HepG2 (cell line): Measurements from ENCODE around the gene TOR2A. TPM values are rescaled to one million over a fixed set of nuclear protein-coding genes. Genes with fewer than 3 reads are reported as not detected.

Experiments used
- ARID2 ChIP-seq: sonication (generic); formaldehyde crosslinking; IDR thresholded peaks from 2 replicates; pipeline ENCODE4 v1.8.1; 2022; ENCODE audit warnings: mild to moderate bottlenecking, missing genetic modification reagents, borderline replicate concordance
- CREM ChIP-seq, 2 experiments: sonication (generic) in 1 of 2; formaldehyde crosslinking in 1 of 2; IDR thresholded peaks; 2 replicates each; pipeline versions ENCODE4 v1.4.0 to v1.6.1; 2016 to 2020; ENCODE audit warnings: antibody characterized with exemption in 1 of 2, mild to moderate bottlenecking in 1 of 2, missing genetic modification reagents in 1 of 2
- ERF ChIP-seq: IDR thresholded peaks from 2 replicates; pipeline ENCODE4 v1.6.1; 2018; ENCODE audit warnings: missing biosample characterization, missing genetic modification reagents
- KMT2A ChIP-seq: sonication (generic); formaldehyde crosslinking; IDR thresholded peaks from 2 replicates; pipeline ENCODE4 v1.4.0; 2020; ENCODE audit warnings: missing genetic modification reagents
- NCOR1 ChIP-seq: fragments of 200-600 bp; sonication (generic); IDR thresholded peaks from 2 replicates; pipeline ENCODE4 v1.7.0; 2017; ENCODE audit warnings: antibody characterized with exemption, low read length, borderline replicate concordance
- NR2F6 ChIP-seq, 2 experiments: IDR thresholded peaks; 2 replicates each; pipeline ENCODE4 v1.6.1; 2016; ENCODE audit warnings: antibody characterized with exemption in 1 of 2, mild to moderate bottlenecking in 1 of 2
- PITX1 ChIP-seq: sonication (generic); formaldehyde crosslinking; IDR thresholded peaks from 2 replicates; pipeline ENCODE4 v1.5.1; 2020; ENCODE audit warnings: mild to moderate bottlenecking, missing genetic modification reagents
- RFXANK ChIP-seq: IDR thresholded peaks from 2 replicates; pipeline ENCODE4 v1.6.1; 2016
- RFXAP ChIP-seq: sonication (generic); formaldehyde crosslinking; IDR thresholded peaks from 2 replicates; pipeline ENCODE4 v1.4.0; 2020; ENCODE audit warnings: missing genetic modification reagents, borderline replicate concordance
- SAP130 ChIP-seq: IDR thresholded peaks from 2 replicates; pipeline ENCODE4 v1.6.1; 2016; ENCODE audit warnings: low read depth
- SMAD3 ChIP-seq: sonication (generic); formaldehyde crosslinking; IDR thresholded peaks from 2 replicates; pipeline ENCODE4 v1.4.0; 2020; ENCODE audit warnings: missing genetic modification reagents
- SRSF4 ChIP-seq: fragments of 200-400 bp; formaldehyde crosslinking; IDR thresholded peaks from one replicate; pipeline ENCODE4 v1.6.1; 2018; ENCODE audit warnings: mild to moderate bottlenecking, low read depth, low read length, moderate library complexity; ENCODE audit not compliant: poor library complexity, severe bottlenecking
- TEAD2 ChIP-seq: sonication (generic); formaldehyde crosslinking; IDR thresholded peaks from 2 replicates; pipeline ENCODE4 v1.9.0; 2021; ENCODE audit warnings: missing genetic modification reagents
- ZBTB40 ChIP-seq, 2 experiments: fragments of 450-650 bp in 1 of 2; sonication (generic) in 1 of 2; formaldehyde crosslinking in 1 of 2; IDR thresholded peaks; 2 replicates each; pipeline versions ENCODE4 v1.6.1 to v1.8.0; 2016 to 2022; ENCODE audit warnings: antibody characterized with exemption in 1 of 2, mild to moderate bottlenecking in 1 of 2, missing genetic modification reagents in 1 of 2
- ZKSCAN5 ChIP-seq: sonication (generic); formaldehyde crosslinking; IDR thresholded peaks from 2 replicates; pipeline ENCODE4 v1.5.1; 2020; ENCODE audit warnings: mild to moderate bottlenecking, missing genetic modification reagents
- ZKSCAN8 ChIP-seq: IDR thresholded peaks from 2 replicates; pipeline ENCODE4 v1.6.1; 2016; ENCODE audit warnings: borderline replicate concordance, missing genetic modification reagents, missing compliant biosample characterization
- ZNF430 ChIP-seq: sonication (generic); formaldehyde crosslinking; IDR thresholded peaks from 2 replicates; pipeline ENCODE4 v1.9.0; 2021; ENCODE audit warnings: mild to moderate bottlenecking, missing genetic modification reagents
- ZNF678 ChIP-seq: sonication (generic); formaldehyde crosslinking; IDR thresholded peaks from 2 replicates; pipeline ENCODE4 v1.4.0; 2020; ENCODE audit warnings: mild to moderate bottlenecking, missing genetic modification reagents
- ZNF720 ChIP-seq: sonication (generic); formaldehyde crosslinking; IDR thresholded peaks from 2 replicates; pipeline ENCODE4 v1.4.0; 2020; ENCODE audit warnings: missing genetic modification reagents
- ZSCAN29 ChIP-seq: sonication (generic); formaldehyde crosslinking; conservative IDR thresholded peaks from 2 replicates; pipeline ENCODE4 v1.4.0; 2020; ENCODE audit warnings: mild to moderate bottlenecking, missing genetic modification reagents
- polyA plus RNA-seq, 8 experiments: library from polyadenylated mRNA; depleted of rRNA in 3 of 8; stranded (reverse) in 7 of 8; unstranded in 1 of 8; fragments of >200 nt; fragmentation: Illumina TruSeq in 4 of 8; extraction: Trizol in 4 of 8; gene quantifications; 2 replicates each; pipeline versions ENCODE4 v1.2.1 to v1.2.3, GENCODE V29; 2011 to 2016; ENCODE audit warnings: low read depth in 4 of 8, missing spikeins in 1 of 8, mixed read lengths in 1 of 8; ENCODE audit not compliant: insufficient read depth in 1 of 8
- total RNA-seq, 5 experiments: library from RNA; depleted of rRNA; stranded (reverse); fragments of >200 nt; fragmentation: Illumina TruSeq; extraction: Trizol; gene quantifications; 2 replicates each; pipeline ENCODE4 v1.2.3, GENCODE V29; 2016; ENCODE audit warnings: low read depth in 1 of 5

Gene TOR2A
- total and polyA plus RNA-seq, 2 of the 13 experiments (the other 11 are each of a cell fraction or from before 2014, with no cell fraction given): 3.5 to 7.2 TPM

DNA sequence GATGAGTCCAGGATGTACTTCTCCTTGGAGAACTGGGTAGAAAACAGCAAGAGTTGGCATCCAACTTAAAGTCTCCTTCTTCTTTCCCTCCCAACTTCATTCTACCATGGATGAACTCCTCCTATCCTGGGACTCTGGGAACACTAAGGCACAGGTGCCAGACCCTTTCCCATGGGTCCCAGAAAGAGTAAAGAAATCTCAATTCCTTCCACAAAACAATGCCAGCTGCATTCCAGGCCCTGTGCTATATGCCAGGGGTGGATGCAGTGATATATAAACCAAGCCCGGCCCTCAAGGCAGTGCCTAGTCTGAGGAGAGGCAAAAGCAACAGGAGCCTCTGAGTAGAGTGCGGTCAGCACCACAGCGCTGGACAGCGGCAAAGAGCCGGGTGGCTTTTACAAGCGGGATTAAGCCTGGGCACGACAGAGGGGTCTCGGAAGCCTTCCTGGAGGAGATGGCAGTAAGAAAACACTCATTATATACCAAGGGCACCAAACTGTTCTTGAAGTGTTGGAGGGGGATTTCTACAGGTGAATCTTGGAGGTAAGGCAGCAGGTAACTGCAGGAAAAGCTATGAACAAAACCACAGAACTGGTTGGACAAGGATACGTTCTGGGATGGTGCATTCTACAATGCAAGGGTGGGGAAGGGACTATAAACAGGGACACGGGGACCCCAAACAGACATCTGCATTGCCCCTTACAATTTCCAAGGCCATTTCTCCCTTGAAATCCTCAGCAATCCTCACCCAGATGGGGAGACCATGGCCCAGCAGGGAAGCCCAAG is 16.4 kb upstream of the TOR2A start (continued):
- TF ChIP-seq ZBTB40 (IDR thresholded peaks at IDR 0.05) (no peak), ZBTB40 (CRISPR knock-in tag; IDR thresholded peaks at IDR 0.05) (no peak), TEAD2 (CRISPR knock-in tag) (no peak), ARID2 (no peak), ZNF430 (no peak), SRSF4 (no peak), SAP130 (CRISPR knock-in tag) (peak; percentile 31; the same call in 1 of the 2 replicates), ZNF720 (CRISPR knock-in tag) (no peak), KMT2A (CRISPR knock-in tag) (no peak), PITX1 (CRISPR knock-in tag) (0 out of 2 replicates have a peak, but pooled peaks have one; percentile 36), RFXAP (CRISPR knock-in tag) (no peak), RFXANK (CRISPR knock-in tag) (no peak), ZKSCAN5 (CRISPR knock-in tag) (no peak), NCOR1 (no peak), SMAD3 (CRISPR knock-in tag) (0 out of 2 replicates have a peak, but pooled peaks have one; percentile 36), NR2F6 (IDR thresholded peaks at IDR 0.05) (no peak), NR2F6 (CRISPR knock-in tag; IDR thresholded peaks at IDR 0.05) (no peak), ERF (no peak), ZNF678 (no peak), CREM (IDR thresholded peaks at IDR 0.05) (no peak), CREM (CRISPR knock-in tag; IDR thresholded peaks at IDR 0.05) (no peak), ZSCAN29 (no peak), ZKSCAN8 (CRISPR knock-in tag) (no peak)
